Tibial nerve (tissue), 4 donors: Measurements from ENCODE around the gene DHH.

Source experiments
- EP300 ChIP-seq, 2 donors: sonication (generic); formaldehyde crosslinking; IDR thresholded peaks; one replicate each; pipeline ENCODE4 v1.6.1; 2017; ENCODE audit warnings: antibody characterized with exemption in 2 of 2, mild to moderate bottlenecking in 1 of 2
- TF ChIP-seq, protein P1 (sequence below), 5 experiments: fragments of 200-600 bp in 3 of 5; fragments of 450-650 bp in 2 of 5; sonication (generic) in 3 of 5; IDR thresholded peaks; one replicate each; pipeline ENCODE4 v1.5.1; 2016 to 2019; ENCODE audit warnings: antibody characterized with exemption in 5 of 5, mild to moderate bottlenecking in 3 of 5, moderate library complexity in 2 of 5

GRCh38 chr12:49054524-49054923 is 40.1 kb downstream of the DHH start:
- TF ChIP-seq, protein P1, sequence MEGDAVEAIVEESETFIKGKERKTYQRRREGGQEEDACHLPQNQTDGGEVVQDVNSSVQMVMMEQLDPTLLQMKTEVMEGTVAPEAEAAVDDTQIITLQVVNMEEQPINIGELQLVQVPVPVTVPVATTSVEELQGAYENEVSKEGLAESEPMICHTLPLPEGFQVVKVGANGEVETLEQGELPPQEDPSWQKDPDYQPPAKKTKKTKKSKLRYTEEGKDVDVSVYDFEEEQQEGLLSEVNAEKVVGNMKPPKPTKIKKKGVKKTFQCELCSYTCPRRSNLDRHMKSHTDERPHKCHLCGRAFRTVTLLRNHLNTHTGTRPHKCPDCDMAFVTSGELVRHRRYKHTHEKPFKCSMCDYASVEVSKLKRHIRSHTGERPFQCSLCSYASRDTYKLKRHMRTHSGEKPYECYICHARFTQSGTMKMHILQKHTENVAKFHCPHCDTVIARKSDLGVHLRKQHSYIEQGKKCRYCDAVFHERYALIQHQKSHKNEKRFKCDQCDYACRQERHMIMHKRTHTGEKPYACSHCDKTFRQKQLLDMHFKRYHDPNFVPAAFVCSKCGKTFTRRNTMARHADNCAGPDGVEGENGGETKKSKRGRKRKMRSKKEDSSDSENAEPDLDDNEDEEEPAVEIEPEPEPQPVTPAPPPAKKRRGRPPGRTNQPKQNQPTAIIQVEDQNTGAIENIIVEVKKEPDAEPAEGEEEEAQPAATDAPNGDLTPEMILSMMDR (IDR thresholded peaks at IDR 0.05): no peak
- TF ChIP-seq EP300 (IDR thresholded peaks at IDR 0.05): no peak
